GM18502 (cell line): ENCODE data around the gene C12orf76.
"Not testable (repeated sequence)": the region's sequence is repeated elsewhere in the genome, so short reads cannot be mapped to it uniquely, and the experiment has no call there.

Source experiments
- ATAC-seq: cut with Tn5 transposase; IDR thresholded peaks from one replicate; pipeline ENCODE4 v1.9.1; 2021; ENCODE audit warnings: mild to moderate bottlenecking; ENCODE audit not compliant: unreplicated experiment, poor library complexity

Gene C12orf76

DNA sequence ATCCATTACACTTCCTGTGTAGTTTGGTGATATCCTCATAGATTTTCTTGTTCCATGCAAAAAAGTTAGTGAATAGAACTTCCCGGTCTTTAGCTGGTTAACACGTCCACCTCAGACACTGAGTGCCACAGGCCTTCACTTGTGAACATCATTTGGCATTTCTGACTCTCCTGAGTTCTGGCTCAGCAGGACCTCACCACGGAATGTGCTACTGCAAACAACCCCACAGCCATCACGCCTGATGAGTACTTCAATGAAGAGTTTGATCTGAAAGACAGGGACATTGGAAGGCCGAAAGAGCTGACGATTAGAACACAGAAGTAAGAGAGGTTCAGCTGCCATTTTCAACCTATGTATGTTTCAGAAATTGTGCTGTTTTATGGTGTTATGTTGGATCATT lies 20.0 kb downstream of the C12orf76 start:
- no peak for ATAC-seq

DNA sequence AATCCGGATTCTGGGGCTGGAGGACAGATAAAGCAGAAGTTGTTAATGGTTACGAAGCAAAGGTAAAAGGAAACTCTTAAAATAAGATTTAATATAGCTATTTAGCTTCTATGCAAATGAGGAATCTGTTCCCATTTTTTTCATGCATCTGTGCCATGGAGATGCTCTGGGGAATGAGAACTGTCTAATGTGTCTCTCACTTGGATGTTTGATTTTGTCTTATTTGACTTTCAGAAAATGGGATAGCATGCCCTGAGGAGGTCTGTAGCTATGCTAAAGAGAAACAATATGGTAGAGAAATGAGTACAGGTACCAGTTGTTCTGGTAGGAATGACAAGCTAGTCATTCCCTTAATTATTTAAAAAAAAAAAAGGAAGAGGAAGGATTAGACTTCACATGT lies 24.3 kb downstream of the C12orf76 start:
- no peak for ATAC-seq

DNA sequence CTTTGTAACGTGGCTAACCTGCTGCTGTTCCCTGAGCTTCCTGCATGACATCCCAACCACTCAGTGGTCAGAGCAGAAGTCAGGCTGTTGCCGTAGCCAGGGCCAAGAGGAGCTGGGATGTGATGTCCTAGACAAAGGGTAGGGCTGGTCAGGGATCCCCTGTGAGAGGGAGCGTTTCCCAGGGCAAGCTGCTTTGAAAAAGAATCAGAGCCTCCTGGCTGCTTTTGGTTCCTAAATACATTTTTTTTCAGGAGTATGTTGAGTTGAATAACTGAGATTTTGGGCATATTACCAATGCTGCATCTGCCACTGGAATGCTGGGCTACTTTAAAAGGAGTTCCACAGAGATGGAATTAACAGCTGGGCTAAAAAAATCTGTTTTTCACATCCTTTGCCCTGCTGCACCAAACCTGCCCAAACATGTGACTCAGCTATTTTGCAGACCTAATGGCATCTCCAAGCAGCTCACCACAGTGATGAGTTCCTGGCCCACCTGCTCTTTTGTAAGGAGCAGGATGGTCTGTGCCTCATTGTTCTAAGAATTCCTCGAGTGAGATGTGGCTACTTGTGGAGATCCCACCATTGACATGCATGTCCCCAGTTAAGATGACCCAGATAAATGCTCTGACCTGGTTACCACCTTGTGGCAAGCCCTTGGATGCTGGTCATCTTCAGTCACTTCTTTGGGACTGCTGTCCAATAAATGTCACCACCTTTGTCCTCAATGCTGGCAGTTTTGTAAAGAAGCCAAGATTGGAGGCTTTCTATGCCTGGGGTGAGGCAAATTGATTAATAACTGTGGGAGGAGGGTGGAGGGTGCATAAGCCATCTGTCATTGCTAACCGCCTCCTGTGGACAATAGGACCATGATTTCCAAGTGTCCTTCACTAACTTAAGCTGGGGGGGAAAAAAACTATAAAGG lies 25.0 kb downstream of the C12orf76 start:
- ATAC-seq, result no peak

DNA sequence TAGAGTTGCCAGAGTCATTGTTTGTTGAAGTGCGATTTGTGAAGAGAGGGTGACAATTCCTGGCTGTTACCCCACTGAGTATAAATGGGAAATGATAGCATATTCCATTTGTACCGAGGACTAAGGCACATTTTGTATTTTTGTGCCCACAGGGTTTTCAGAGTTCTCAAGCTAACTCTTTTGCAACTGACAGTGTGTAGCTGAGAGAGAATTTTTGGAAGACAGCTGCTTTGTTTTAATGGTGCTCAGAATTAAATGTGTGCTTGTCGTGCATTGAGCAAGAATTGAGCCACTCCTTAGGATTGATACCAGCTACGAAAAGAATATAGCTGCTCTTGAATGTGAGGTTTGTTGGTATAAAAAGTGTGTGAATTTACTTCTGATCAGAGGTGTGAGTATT lies 27.4 kb downstream of the C12orf76 start:
- no peak for ATAC-seq

DNA sequence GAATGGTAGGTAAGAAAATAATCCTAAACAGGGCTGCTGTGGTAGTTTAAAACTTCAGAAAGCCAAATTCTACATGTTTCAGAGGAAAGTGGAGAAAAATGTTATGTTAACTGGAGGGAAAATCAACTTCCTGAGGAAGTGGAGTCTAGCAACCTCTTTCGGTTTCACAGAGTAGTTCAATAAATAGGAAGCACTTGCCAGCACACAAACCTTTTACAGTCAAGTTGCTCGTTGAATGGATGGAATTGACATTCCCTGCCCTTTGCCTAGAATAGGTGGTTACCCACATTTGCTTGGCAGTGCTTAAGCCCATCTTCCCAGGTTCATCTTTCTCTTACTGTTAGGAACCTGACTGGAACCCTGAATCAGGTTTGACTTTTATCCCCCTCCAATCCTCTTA lies 33.2 kb downstream of the C12orf76 start:
- ATAC-seq, result no peak

- no peak for ATAC-seq
Measured at GRCh38 chr12:110012659-110013058, 35.7 kb downstream of the C12orf76 start.

DNA sequence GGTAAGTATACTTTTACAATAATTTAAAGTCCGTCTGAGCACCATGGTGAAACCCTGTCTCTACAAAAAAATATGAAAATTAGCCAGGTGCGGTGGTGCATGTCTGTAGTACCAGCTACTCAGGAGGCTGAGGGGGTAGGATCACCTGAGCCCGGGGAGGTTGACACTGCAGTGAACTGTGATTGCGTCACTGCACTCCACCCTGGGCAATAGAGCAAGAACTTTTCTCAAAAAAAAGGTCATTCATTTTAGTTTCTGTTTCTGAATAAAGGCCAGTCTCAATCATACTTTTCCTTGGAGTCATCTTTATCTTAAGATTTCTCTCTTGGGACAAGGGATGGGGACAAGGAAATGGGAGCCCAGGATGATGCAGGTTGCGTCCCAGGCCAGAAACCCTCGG lies 36.2 kb downstream of the C12orf76 start:
- peak; percentile 59 for ATAC-seq

GRCh38 chr12:110010853-110011723 lies 37.2 kb downstream of the C12orf76 start:
- ATAC-seq, result peak; percentile 49

DNA sequence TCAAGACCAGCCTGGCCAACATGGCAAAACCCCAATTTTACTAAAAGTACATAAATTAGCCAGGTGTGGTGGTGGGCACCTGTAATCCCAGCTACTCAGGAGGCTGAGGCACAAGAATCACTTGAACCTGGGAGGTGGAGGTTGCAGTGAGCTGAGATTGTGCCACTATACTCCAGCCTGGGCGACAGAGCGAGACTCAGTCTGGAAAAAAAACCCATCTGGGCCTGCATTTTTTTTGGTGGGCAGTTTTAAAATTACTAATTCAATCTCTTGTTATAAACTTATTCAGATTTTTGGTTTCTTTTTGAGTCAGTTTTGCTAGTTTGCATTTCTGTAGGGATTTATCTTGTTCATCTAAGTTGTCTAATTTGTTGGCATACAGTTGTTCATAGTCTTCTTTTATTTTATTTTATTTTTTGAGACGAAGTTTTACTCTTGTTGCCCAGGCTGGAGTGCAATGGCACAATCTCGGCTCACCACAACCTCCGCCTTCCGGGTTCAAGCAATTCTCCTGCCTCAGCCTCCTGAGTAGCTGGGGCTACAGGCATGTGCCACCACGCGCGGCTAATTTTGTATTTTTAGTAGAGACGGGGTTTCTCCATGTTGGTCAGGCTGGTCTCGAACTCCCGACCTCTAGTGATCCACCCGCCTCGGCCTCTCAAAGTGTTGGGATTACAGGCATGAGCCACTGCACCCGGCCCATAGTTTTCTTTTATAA lies 39.5 kb downstream of the C12orf76 start:
- not testable (repeated sequence) for ATAC-seq

GRCh38 chr12:110007881-110008280 lies 40.4 kb downstream of the C12orf76 start:
- no peak for ATAC-seq

- no peak for ATAC-seq
Measured at GRCh38 chr12:110006115-110006514, 42.2 kb downstream of the C12orf76 start.

- no peak for ATAC-seq
Measured at GRCh38 chr12:110005319-110005973, 42.9 kb downstream of the C12orf76 start.

GRCh38 chr12:110004598-110004997 lies 43.7 kb downstream of the C12orf76 start:
- ATAC-seq, result peak; percentile 63

DNA sequence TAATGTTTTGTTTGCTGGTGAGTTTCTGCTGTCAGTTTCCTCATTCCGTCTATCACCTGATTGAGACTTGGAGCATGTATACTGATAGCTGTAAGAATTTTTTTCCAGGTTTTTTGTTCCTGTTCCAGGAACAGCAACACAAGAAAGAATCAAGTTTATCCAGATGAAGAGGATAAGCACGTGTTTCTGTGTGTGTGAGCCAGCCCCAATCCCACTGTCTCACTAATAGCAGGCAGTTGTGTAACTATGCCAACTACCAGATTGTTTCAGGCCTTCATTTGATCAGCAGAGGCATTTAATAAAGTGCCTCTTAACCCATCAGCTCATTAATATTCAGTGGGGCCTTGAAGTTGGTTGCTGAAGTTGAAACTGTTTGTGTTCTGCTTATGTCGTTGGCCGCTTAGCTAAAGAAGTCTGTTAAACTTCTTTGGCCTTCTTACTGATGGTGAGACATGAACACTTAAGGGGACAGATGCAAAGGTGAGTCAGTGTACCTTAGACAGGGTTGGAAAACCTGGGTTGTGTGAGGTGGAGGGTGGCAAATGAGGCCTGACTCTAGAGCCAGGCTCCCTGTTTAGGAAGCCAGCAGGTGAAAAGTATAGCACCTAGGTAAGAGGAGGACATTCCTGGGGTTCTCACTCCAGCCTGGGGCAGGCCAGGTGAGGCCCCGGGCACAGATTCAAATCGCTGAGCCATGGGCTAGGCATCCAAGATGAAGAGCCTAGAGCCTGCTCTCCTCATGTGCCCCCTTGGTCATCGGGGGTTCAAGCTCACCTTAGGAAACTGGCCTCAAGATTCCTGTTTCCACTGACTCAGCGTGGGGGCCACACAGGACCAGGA lies 45.4 kb downstream of the C12orf76 start:
- no peak for ATAC-seq

DNA sequence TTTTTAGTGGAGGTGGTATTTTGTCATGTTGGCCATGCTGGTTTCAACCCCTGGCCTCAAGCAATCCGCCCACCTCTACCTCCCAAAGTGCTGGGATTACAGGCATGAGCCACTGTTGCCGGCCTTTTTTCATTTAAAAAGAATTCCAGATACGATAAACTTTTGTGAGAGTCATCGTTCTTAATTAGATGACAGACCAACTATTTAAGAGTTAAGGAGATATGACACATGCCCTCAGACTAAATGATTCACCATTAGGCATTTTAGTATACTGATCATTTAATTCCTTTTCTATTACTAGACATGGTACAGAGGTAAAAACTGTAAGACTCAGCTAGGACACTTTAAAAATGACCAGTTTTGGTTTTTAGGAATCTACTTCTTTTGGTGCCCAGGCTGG lies 46.7 kb downstream of the C12orf76 start:
- no peak for ATAC-seq

DNA sequence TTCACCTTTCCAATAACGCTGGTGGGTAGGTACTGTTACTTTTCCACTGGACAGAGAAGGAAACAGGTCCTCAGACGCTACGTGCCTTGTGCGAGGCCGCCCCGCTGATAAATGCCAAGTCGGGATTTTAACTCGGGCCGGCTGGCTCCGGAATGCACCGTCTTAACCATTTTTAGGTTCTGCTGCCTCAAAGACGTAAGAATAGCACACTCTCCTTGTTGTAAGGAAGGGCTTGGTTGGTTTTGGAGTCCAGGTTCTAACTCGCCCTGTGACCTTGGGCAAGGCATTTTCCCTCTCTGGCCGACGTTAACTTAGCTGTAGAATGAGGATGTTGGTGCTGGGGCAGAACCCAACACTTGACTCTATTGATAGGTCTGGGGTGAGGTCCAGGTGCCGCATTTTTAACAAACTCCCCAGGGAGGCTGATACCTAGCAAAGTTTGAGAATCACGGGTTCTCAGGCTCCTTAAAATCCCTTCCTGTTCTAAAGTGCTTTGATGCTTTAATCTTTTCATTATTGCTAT lies 48.3 kb downstream of the C12orf76 start:
- ATAC-seq, result no peak

GRCh38 chr12:109999649-109999971 lies 48.7 kb downstream of the C12orf76 start:
- ATAC-seq, result no peak

GRCh38 chr12:109998904-109999648 lies 49.2 kb downstream of the C12orf76 start, which contains the start of gene ANKRD13A:
Gene ANKRD13A (plus strand): TSS chr12:109999430. CDS start chr12:109999689, 259 bp downstream.
- peak; percentile 51 for ATAC-seq
